Left ventricle myocardium inferior (tissue), 1 donor: ENCODE measurements around the gene KRT6B. TPM values are rescaled to one million over a fixed set of nuclear protein-coding genes. Genes with fewer than 3 reads are reported as not detected.

ENCODE experiments used
- DNase-seq: peaks from one replicate; pipeline ENCODE4 v3.0.0-alpha.2; 2020
- H3K27ac ChIP-seq: fragments of 200-600 bp; replicated peaks from 2 replicates; pipeline ENCODE4 v1.8.0; 2021
- H3K27me3 ChIP-seq: fragments of 200-600 bp; 2 replicates; pipeline ENCODE4 v1.8.0; 2021; ENCODE audit warnings: low read depth
- H3K36me3 ChIP-seq: fragments of 200-600 bp; 2 replicates; pipeline ENCODE4 v1.8.0; 2021
- H3K4me1 ChIP-seq: fragments of 200-600 bp; 2 replicates; pipeline ENCODE4 v1.8.0; 2021
- H3K4me3 ChIP-seq: fragments of 200-600 bp; 2 replicates; pipeline ENCODE4 v1.8.0; 2021; ENCODE audit warnings: mild to moderate bottlenecking, moderate library complexity
- H3K9me3 ChIP-seq: fragments of 200-600 bp; replicated peaks from 2 replicates; pipeline ENCODE4 v1.8.0; 2021
- intact Hi-C: fragments of 100-400 bp; cut with micrococcal nuclease; formaldehyde crosslinking; loops from one replicate; pipeline ENCODE4 v1.11.0; 2022
- total RNA-seq: library from RNA; stranded (reverse); fragmentation: NEBNext Ultra II Directional; extraction: Animal tissue kit (Norgen Biotek cat#: 25700); gene quantifications from one replicate; pipeline ENCODE4 v1.2.1, GENCODE V29; 2021
- TF ChIP-seq, protein P1 (sequence below): fragments of 200-600 bp; IDR thresholded peaks from 2 replicates; pipeline ENCODE4 v1.8.0; 2021; ENCODE audit warnings: antibody characterized with exemption, mild to moderate bottlenecking, borderline replicate concordance
- donor health status: DM: no; HTN: yes; CAD: no; lungs with severe emphysema.

KRT6B gene
- total RNA-seq, 1 donor from 2014 or later, result not detected

DNA sequence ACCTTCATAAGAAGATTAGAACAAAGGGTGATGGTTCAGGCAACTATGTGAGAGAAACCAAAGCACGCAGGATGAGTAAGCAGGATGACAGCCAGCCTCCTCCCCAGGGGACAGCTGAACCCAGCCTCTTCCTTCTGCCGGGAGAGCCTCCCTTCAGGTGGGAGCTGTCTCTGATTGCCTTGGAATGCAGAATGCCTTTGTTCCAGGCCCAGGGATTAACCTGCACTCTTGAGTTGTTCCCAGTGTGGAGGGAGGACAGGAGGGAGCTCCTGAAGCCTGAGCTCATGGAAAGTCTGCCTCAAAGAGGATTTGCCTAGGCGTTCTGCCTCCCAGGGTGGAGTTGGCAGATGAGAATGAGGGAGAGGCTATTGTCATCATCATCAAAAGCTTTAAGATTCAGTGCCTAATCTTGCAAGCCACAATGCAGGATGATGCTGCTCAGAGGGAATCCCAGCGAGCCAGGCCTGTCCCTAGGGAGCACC, 44.7 kb upstream of the KRT6B start:
- H3K27me3 ChIP-seq, result peaks cover 39% of the 10 kb centered on the region
- intact Hi-C loops, result no loop called here
- H3K27ac ChIP-seq, result peak overlapping the region; percentile 48
- H3K9me3 ChIP-seq, result no peaks in the 10 kb centered on the region
- peaks cover 34% of the 10 kb centered on the region for H3K4me1 ChIP-seq
- no peak for DNase-seq
- no peak overlapping the region for H3K4me3 ChIP-seq
- TF ChIP-seq, protein P1, sequence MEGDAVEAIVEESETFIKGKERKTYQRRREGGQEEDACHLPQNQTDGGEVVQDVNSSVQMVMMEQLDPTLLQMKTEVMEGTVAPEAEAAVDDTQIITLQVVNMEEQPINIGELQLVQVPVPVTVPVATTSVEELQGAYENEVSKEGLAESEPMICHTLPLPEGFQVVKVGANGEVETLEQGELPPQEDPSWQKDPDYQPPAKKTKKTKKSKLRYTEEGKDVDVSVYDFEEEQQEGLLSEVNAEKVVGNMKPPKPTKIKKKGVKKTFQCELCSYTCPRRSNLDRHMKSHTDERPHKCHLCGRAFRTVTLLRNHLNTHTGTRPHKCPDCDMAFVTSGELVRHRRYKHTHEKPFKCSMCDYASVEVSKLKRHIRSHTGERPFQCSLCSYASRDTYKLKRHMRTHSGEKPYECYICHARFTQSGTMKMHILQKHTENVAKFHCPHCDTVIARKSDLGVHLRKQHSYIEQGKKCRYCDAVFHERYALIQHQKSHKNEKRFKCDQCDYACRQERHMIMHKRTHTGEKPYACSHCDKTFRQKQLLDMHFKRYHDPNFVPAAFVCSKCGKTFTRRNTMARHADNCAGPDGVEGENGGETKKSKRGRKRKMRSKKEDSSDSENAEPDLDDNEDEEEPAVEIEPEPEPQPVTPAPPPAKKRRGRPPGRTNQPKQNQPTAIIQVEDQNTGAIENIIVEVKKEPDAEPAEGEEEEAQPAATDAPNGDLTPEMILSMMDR, result no peak
- no peaks in the 10 kb centered on the region for H3K36me3 ChIP-seq

DNA sequence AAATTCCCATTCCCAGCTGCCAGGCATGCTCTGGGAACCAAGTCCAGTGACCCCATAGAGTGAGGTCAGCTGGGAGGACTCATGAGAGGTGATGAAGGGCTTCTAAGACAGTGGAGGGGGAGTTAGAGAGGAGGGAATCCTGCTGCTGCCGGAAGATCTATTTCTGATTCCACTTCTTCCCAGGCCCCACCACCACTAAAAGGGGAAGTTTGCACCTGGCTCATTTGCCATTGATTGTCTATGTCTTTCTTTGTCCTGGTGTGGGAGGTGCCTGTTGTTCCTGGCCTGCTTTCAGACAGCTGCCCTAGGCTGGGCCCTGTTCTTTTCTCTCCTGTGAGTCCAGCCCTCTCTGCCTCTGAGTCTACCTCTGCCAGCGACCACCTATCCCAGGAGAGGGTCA, 44.1 kb upstream of the KRT6B start:
- TF ChIP-seq, protein P1, result no peak
- Histone ChIP-seq H3K27me3 (peaks cover 45% of the 10 kb centered on the region), H3K27ac (peak overlapping the region; percentile 48), H3K9me3 (no peaks in the 10 kb centered on the region), H3K4me3 (no peak overlapping the region), H3K36me3 (no peaks in the 10 kb centered on the region), H3K4me1 (peaks cover 34% of the 10 kb centered on the region)
- intact Hi-C loops, result no loop called here
- no peak for DNase-seq

DNA sequence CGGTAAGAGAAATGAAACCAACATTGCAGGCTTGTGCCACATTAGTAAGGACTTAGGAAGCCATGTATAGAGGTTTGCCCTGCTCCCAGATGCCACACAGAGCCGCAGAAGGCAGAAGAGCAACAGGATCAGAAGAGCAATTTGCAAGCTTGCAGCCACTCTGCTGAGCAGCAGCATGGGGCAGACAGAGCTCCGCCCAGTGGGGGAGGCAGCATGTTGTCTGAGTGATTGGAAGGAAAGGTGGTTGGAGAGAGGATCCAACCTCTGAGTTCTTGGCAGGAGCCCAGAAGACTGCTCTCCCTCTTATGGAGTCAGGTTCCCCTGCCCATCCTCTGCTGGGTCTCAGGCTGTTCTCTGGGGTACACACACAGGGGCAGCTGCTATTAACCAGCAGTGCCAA, 43.4 kb upstream of the KRT6B start:
- no peak for DNase-seq
- intact Hi-C loops, result no loop called here
- TF ChIP-seq, protein P1, result no peak
- H3K4me1 ChIP-seq, result peaks cover 34% of the 10 kb centered on the region
- H3K36me3 ChIP-seq, result no peaks in the 10 kb centered on the region
- peak overlapping the region; percentile 48 for H3K27ac ChIP-seq
- peaks cover 50% of the 10 kb centered on the region for H3K27me3 ChIP-seq
- H3K9me3 ChIP-seq, result no peaks in the 10 kb centered on the region
- no peak overlapping the region for H3K4me3 ChIP-seq

DNA sequence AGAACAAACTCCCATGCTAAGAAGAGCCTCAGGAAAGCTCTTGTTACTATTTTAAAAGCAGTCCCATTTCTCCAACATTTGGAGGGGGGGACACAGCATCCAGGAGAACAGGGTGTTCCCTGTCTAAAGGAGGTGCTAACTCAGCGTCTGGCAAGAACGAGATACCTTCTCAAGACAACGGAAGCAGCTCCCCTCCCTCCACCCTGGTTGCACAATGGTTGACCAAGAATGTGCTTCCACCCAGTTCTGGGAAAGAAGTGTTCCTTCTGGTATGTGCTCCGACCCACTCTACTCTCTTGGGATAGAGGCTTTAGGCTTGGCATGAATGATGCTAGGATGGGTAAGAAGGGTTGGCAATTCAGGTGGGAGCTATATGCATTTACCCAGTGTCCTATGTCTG, 42.6 kb upstream of the KRT6B start:
- no peak overlapping the region for H3K4me3 ChIP-seq
- peaks cover 34% of the 10 kb centered on the region for H3K4me1 ChIP-seq
- H3K27ac ChIP-seq, result peak overlapping the region; percentile 48
- intact Hi-C loops, result no loop called here
- no peaks in the 10 kb centered on the region for H3K36me3 ChIP-seq
- DNase-seq, result peak; percentile 28
- peaks cover 49% of the 10 kb centered on the region for H3K27me3 ChIP-seq
- no peaks in the 10 kb centered on the region for H3K9me3 ChIP-seq
- TF ChIP-seq, protein P1, result no peak

DNA sequence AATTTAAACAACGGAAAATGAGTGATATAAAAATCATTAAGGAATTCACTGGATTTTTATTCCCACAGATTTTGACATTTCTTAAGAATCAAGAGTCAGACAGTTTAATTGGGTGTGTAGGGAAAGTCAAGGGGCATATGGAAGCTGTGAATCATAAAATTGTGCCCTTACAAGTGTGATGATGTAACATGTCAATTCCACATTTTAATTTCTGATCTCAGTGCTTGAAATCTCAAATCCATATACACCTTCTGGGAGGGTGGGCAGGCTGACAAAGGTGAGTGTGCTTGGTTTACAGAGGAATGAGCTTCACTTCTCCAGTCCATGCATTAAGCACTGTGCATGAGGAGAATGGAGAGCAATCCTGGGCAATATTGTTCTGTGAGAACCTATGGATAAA, 42.2 kb upstream of the KRT6B start:
- H3K9me3 ChIP-seq, result no peaks in the 10 kb centered on the region
- H3K4me3 ChIP-seq, result no peak overlapping the region
- intact Hi-C loops, result no loop called here
- H3K36me3 ChIP-seq, result no peaks in the 10 kb centered on the region
- H3K4me1 ChIP-seq, result peaks cover 34% of the 10 kb centered on the region
- TF ChIP-seq, protein P1, result no peak
- H3K27ac ChIP-seq, result peak overlapping the region; percentile 25
- H3K27me3 ChIP-seq, result peaks cover 49% of the 10 kb centered on the region
- no peak for DNase-seq
